Sigmoid colon (tissue), 7 donors: Measurements from ENCODE around the gene CCDC149. TPM values are rescaled to one million over a fixed set of nuclear protein-coding genes. Genes with fewer than 3 reads are reported as not detected.

Source experiments
- DNase-seq: peaks from one replicate; pipeline ENCODE4 v3.0.0-alpha.2; 2019
- H3K27ac ChIP-seq, 4 donors: fragments of 200-600 bp; sonication (generic); one replicate each; pipeline ENCODE4 v1.5.1; 2016 to 2019; ENCODE audit warnings: mild to moderate bottlenecking in 1 of 4
- H3K27me3 ChIP-seq, 3 donors: fragments of 200-600 bp; sonication (generic); one replicate each; pipeline ENCODE4 v1.5.1; 2019; ENCODE audit warnings: mild to moderate bottlenecking in 1 of 3
- H3K36me3 ChIP-seq, 4 donors: fragments of 200-600 bp; sonication (generic); one replicate each; pipeline ENCODE4 v1.5.1; 2016 to 2019
- H3K4me1 ChIP-seq, 4 donors: fragments of 200-600 bp; sonication (generic); one replicate each; pipeline ENCODE4 v1.5.1; 2017 to 2019
- H3K4me3 ChIP-seq, 4 donors: fragments of 200-600 bp; sonication (generic); one replicate each; pipeline ENCODE4 v1.5.1; 2017 to 2019; ENCODE audit warnings: mild to moderate bottlenecking in 2 of 4, moderate library complexity in 1 of 4
- H3K9me3 ChIP-seq, 4 donors: fragments of 200-600 bp in 3 of 4; sonication (generic) in 3 of 4; one replicate each; pipeline versions ENCODE4 v1.5.1 to v1.6.1; 2013 to 2019
- CTCF ChIP-seq, 4 experiments: fragments of 450-650 bp in 3 of 4; fragments of 200-600 bp in 1 of 4; IDR thresholded peaks; one replicate each; pipeline ENCODE4 v1.5.1; 2016 to 2019; ENCODE audit warnings: antibody characterized with exemption in 4 of 4, mild to moderate bottlenecking in 3 of 4, moderate library complexity in 2 of 4
- EP300 ChIP-seq, 4 donors: sonication (generic); formaldehyde crosslinking; IDR thresholded peaks; one replicate each; pipeline ENCODE4 v1.6.1; 2017; ENCODE audit warnings: antibody characterized with exemption in 4 of 4
- POLR2A ChIP-seq, 2 donors: fragments of 450-650 bp; IDR thresholded peaks; one replicate each; pipeline ENCODE4 v1.6.1; 2016; ENCODE audit warnings: antibody characterized with exemption in 2 of 2, mild to moderate bottlenecking in 2 of 2, moderate library complexity in 2 of 2
- POLR2AphosphoS5 ChIP-seq, 4 donors: sonication (generic); formaldehyde crosslinking; IDR thresholded peaks; one replicate each; pipeline ENCODE4 v1.6.1; 2017; ENCODE audit warnings: antibody characterized with exemption in 4 of 4
- WGBS, 2 donors: extraction: QIAGEN DNeasy Blood & Tissue Kit; methylation state at CpG; one replicate each; pipeline ENCODE4 v1.1.7; 2013; 5-methylcytosine and 5-hydroxymethylcytosine counted together
- intact Hi-C: fragments of 100-400 bp; cut with DNase I; formaldehyde crosslinking; loops from one replicate; pipeline ENCODE4 v1.15.1; 2023
- polyA plus RNA-seq, 3 donors: library from polyadenylated mRNA; stranded (reverse); fragments of 200-250 nt; gene quantifications; one replicate each; pipeline ENCODE4 v1.2.3, GENCODE V29; 2013
- total RNA-seq, 4 donors: library from RNA; depleted of rRNA; stranded (reverse); fragments of >200 nt; gene quantifications; one replicate each; pipeline ENCODE4 v1.1.0, GENCODE V29; 2016
- donor health status: healthy with polysubstance abuse.
- donor health status: Bipolar disorder and iron deficiency.
- donor health status: healthy.

Gene CCDC149
- total and polyA plus RNA-seq, 7 donors, result 5.8 to 21.3 (median 11.8) TPM

GRCh38 chr4:24928708-24929107, 15.9 kb upstream of the CCDC149 start:
- intact Hi-C loops, result no loop called here
- H3K27ac ChIP-seq, result no peak overlapping the region
- H3K4me1 ChIP-seq, result peaks cover 0 to 13% (median 0%) of the 10 kb centered on the region in 4 donors
- WGBS, 2 donors, result 65 to 76% methylated on average over 2 of the region's 2 CpGs
- no peak for DNase-seq
- no peak for TF ChIP-seq POLR2AphosphoS5 (IDR thresholded peaks at IDR 0.05)
- no peak for TF ChIP-seq EP300 (IDR thresholded peaks at IDR 0.05)
- TF ChIP-seq POLR2A (IDR thresholded peaks at IDR 0.05), result no peak
- TF ChIP-seq CTCF (IDR thresholded peaks at IDR 0.05), result no peak
- H3K4me3 ChIP-seq, result no peak overlapping the region
- peaks cover 0 to under 1% (median 0%) of the 10 kb centered on the region in 4 donors for H3K9me3 ChIP-seq
- H3K27me3 ChIP-seq, result no peaks in the 10 kb centered on the region
- no peaks in the 10 kb centered on the region for H3K36me3 ChIP-seq

GRCh38 chr4:24927049-24927448, 14.2 kb upstream of the CCDC149 start:
- Histone ChIP-seq H3K9me3 (no peaks in the 10 kb centered on the region), H3K27me3 (no peaks in the 10 kb centered on the region), H3K4me1 (peaks cover 0 to 13% (median 0%) of the 10 kb centered on the region in 4 donors), H3K36me3 (no peaks in the 10 kb centered on the region), H3K4me3 (no peak overlapping the region), H3K27ac (no peak overlapping the region)
- TF ChIP-seq CTCF (IDR thresholded peaks at IDR 0.05) (no peak), POLR2AphosphoS5 (IDR thresholded peaks at IDR 0.05) (no peak), EP300 (IDR thresholded peaks at IDR 0.05) (no peak), POLR2A (IDR thresholded peaks at IDR 0.05) (no peak)
- DNase-seq, result no peak
- intact Hi-C loops, result no loop called here
- 60 to 76% methylated on average over 4 of the region's 4 CpGs for WGBS, 2 donors

GRCh38 chr4:24924309-24924781, 11.5 kb upstream of the CCDC149 start:
- no peak overlapping the region for H3K4me3 ChIP-seq
- DNase-seq, result no peak
- H3K9me3 ChIP-seq, result peaks cover 0 to 6% (median 3%) of the 10 kb centered on the region in 4 donors
- H3K4me1 ChIP-seq, result peaks cover 0 to 9% (median 0%) of the 10 kb centered on the region in 4 donors
- no peaks in the 10 kb centered on the region for H3K27me3 ChIP-seq
- WGBS, 2 donors, result 80 to 92% methylated on average over 3 of the region's 3 CpGs
- H3K27ac ChIP-seq, result no peak overlapping the region
- TF ChIP-seq EP300 (IDR thresholded peaks at IDR 0.05) (no peak), POLR2AphosphoS5 (IDR thresholded peaks at IDR 0.05) (no peak), POLR2A (IDR thresholded peaks at IDR 0.05) (no peak), CTCF (IDR thresholded peaks at IDR 0.05) (no peak)
- intact Hi-C loops, result no loop called here
- H3K36me3 ChIP-seq, result no peaks in the 10 kb centered on the region

GRCh38 chr4:24923550-24923949, 10.7 kb upstream of the CCDC149 start:
- H3K27ac ChIP-seq, result no peak overlapping the region
- intact Hi-C loops, result no loop called here
- H3K4me1 ChIP-seq, result peaks cover 0 to 1% (median 0%) of the 10 kb centered on the region in 4 donors
- H3K4me3 ChIP-seq, result no peak overlapping the region
- no peak for DNase-seq
- TF ChIP-seq POLR2A (IDR thresholded peaks at IDR 0.05) (no peak), EP300 (IDR thresholded peaks at IDR 0.05) (no peak), POLR2AphosphoS5 (IDR thresholded peaks at IDR 0.05) (no peak), CTCF (IDR thresholded peaks at IDR 0.05) (no peak)
- H3K9me3 ChIP-seq, result peaks cover 0 to 6% (median 3%) of the 10 kb centered on the region in 4 donors
- WGBS, 2 donors, result 88 to 90% methylated on average over 1 of the region's 1 CpG
- no peaks in the 10 kb centered on the region for H3K36me3 ChIP-seq
- no peaks in the 10 kb centered on the region for H3K27me3 ChIP-seq

- Histone ChIP-seq H3K9me3 (peaks cover 0 to 6% (median 3%) of the 10 kb centered on the region in 4 donors), H3K27me3 (no peaks in the 10 kb centered on the region), H3K4me1 (no peaks in the 10 kb centered on the region), H3K4me3 (no peak overlapping the region), H3K36me3 (no peaks in the 10 kb centered on the region), H3K27ac (no peak overlapping the region)
- TF ChIP-seq EP300 (IDR thresholded peaks at IDR 0.05) (no peak), POLR2A (IDR thresholded peaks at IDR 0.05) (no peak), POLR2AphosphoS5 (IDR thresholded peaks at IDR 0.05) (no peak), CTCF (IDR thresholded peaks at IDR 0.05) (no peak)
- 91 to 96% methylated on average over 2 of the region's 2 CpGs for WGBS, 2 donors
- intact Hi-C loops, result no loop called here
- no peak for DNase-seq
Observed at GRCh38 chr4:24923002-24923401, 10.2 kb upstream of the CCDC149 start.
